GM12873 (cell line): ENCODE measurements around the gene SERPINB12.

Source experiments
- CTCF ChIP-seq: IDR thresholded peaks from 2 replicates; pipeline ENCODE4 v1.5.1; 2012; ENCODE audit warnings: low read depth, mild to moderate bottlenecking, moderate library complexity, low read length, control low read depth; ENCODE audit not compliant: insufficient read depth; ENCODE audit errors: missing control alignments

Gene SERPINB12

GRCh38 chr18:63514326-63514725 is 27.8 kb upstream of the SERPINB12 start:
- TF ChIP-seq CTCF: no peak

GRCh38 chr18:63514888-63515678 is 27.1 kb upstream of the SERPINB12 start:
- peak; percentile 28 for TF ChIP-seq CTCF

- TF ChIP-seq CTCF: no peak
These were observed 26.4 kb upstream of the SERPINB12 start for GRCh38 chr18:63515801-63516200.

GRCh38 chr18:63518178-63519012 is 23.8 kb upstream of the SERPINB12 start:
- TF ChIP-seq CTCF: peak; percentile 68

GRCh38 chr18:63520053-63520685 is 22.0 kb upstream of the SERPINB12 start:
- no peak for TF ChIP-seq CTCF

- no peak for TF ChIP-seq CTCF
These were observed 18.5 kb upstream of the SERPINB12 start for GRCh38 chr18:63523660-63524059.

- no peak for TF ChIP-seq CTCF
These were observed 14.9 kb upstream of the SERPINB12 start for GRCh38 chr18:63527251-63527650.
